Hepatic stellate cell (primary cell): ENCODE measurements around the gene RASGEF1C.

Experiments used
- DNase-seq: peaks from one replicate; pipeline ENCODE4 v3.0.0; 2011; ENCODE audit warnings: low spot score

The RASGEF1C gene

GRCh38 chr5:180159756-180160155 lies 49.3 kb downstream of the RASGEF1C start:
- no peak for DNase-seq

- DNase-seq = no peak
These were observed 51.1 kb downstream of the RASGEF1C start for GRCh38 chr5:180157866-180158265.

GRCh38 chr5:180156141-180156540 lies 52.9 kb downstream of the RASGEF1C start:
- no peak for DNase-seq

- DNase-seq = no peak
These were observed 53.6 kb downstream of the RASGEF1C start for GRCh38 chr5:180155365-180155926.

GRCh38 chr5:180154821-180155364 lies 54.1 kb downstream of the RASGEF1C start:
- no peak for DNase-seq

GRCh38 chr5:180153991-180154390 lies 55.0 kb downstream of the RASGEF1C start:
- no peak for DNase-seq

- no peak for DNase-seq
These were observed 55.9 kb downstream of the RASGEF1C start for GRCh38 chr5:180153099-180153498.

- DNase-seq = no peak
These were observed 65.2 kb downstream of the RASGEF1C start for GRCh38 chr5:180143656-180144364.

- DNase-seq = no peak
These were observed 66.0 kb downstream of the RASGEF1C start for GRCh38 chr5:180142824-180143610.

- no peak for DNase-seq
These were observed 66.8 kb downstream of the RASGEF1C start for GRCh38 chr5:180142021-180142765.

GRCh38 chr5:180141068-180141660 lies 67.8 kb downstream of the RASGEF1C start:
- no peak for DNase-seq

- DNase-seq = no peak
These were observed 68.4 kb downstream of the RASGEF1C start for GRCh38 chr5:180140571-180140970.

- no peak for DNase-seq
These were observed 68.9 kb downstream of the RASGEF1C start for GRCh38 chr5:180140079-180140554.

- no peak for DNase-seq
These were observed 69.3 kb downstream of the RASGEF1C start for GRCh38 chr5:180139731-180140055.

GRCh38 chr5:180138976-180139730 lies 69.9 kb downstream of the RASGEF1C start:
- no peak for DNase-seq

- DNase-seq = no peak
These were observed 70.6 kb downstream of the RASGEF1C start for GRCh38 chr5:180138214-180138975.

GRCh38 chr5:180137401-180138213 lies 71.4 kb downstream of the RASGEF1C start:
- DNase-seq = no peak

GRCh38 chr5:180136630-180137381 lies 72.2 kb downstream of the RASGEF1C start:
- DNase-seq = no peak
